Measurements from ENCODE around the gene GSTT4. TPM values are rescaled to one million over a fixed set of nuclear protein-coding genes. Genes with fewer than 3 reads are reported as not detected.
"Not testable (repeated sequence)": the region's sequence is repeated elsewhere in the genome, so short reads cannot be mapped to it uniquely, and the experiment has no call there.

The GSTT4 gene
- total RNA-seq, 3 donors from 2014 or later (not counting 1 experiment from before 2014, with no cell fraction given) = not detected

DNA sequence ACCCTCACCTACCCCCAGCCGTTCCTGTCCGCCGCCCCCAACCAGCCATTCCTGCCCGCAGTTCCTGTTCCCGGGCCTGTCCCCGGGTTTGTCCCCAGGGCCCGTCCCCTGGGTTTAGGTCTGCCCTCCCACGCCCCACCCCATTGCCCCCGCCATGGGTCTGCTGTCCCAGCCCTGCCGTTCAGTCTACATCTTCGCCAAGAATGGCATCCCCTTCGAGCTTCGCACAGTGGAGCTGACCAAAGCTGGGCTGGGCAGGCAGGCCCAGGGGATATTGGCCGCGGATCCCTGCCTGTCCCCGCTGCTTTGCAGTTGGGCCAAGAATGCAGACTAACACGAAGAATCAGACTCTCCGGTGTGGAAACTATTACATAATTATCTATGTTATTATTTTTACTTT is 55.5 kb downstream of the GSTT4 start:
- H3K27ac ChIP-seq (ENCODE audit: low read length); H3K36me3 ChIP-seq (ENCODE audit: control insufficient read depth, insufficient read depth, low read length); H3K9me3 Mint-ChIP-seq; DNase-seq; H3K9me3 ChIP-seq (ENCODE audit: control insufficient read depth, insufficient read depth, low read length); ATAC-seq; H3K36me3 Mint-ChIP-seq; H3K27me3 Mint-ChIP-seq (ENCODE audit: low read depth in 2 of 2); H3K4me1 Mint-ChIP-seq; H3K4me3 ChIP-seq (ENCODE audit: low read length); H3K4me3 Mint-ChIP-seq; H3K27me3 ChIP-seq (ENCODE audit: control insufficient read depth, insufficient read depth, low read length); H3K4me1 ChIP-seq (ENCODE audit: control insufficient read depth, insufficient read depth, low read length); H3K27ac Mint-ChIP-seq: not testable (repeated sequence)
- intact Hi-C loops (cut with micrococcal nuclease) = loop anchor here (10.0 kb wide), 1 partner anchor 575 kb away; no protein-coding TSS in a partner anchor
- 92% methylated on average over 15 of the region's 18 CpGs for WGBS (ENCODE audit: insufficient coverage)

Other genes with a start within 250 kb of the GSTT4 start
- not detected for gene C22orf15, start 242.5 kb downstream of the GSTT4 start, total RNA-seq
- gene CHCHD10, start 237.5 kb downstream of the GSTT4 start, total RNA-seq = 10 to 100 TPM in 2 of 3 donors, 1 to 10 TPM in 1; 9.3 to 22.5 (median 13.8) TPM
- 1 to 10 TPM in 1 of 3 donors, under 1 TPM in 2; 0.71 to 1.7 (median 0.91) TPM for gene MMP11, start 232.6 kb downstream of the GSTT4 start, total RNA-seq
- gene SMARCB1, start 218.5 kb downstream of the GSTT4 start, total RNA-seq = 10 to 100 TPM; 56.3 to 76.9 (median 69.8) TPM
- gene DERL3, start 166.4 kb downstream of the GSTT4 start, total RNA-seq = 10 to 100 TPM in 1 of 3 donors, 1 to 10 TPM in 1, under 1 TPM in 1; 0.88 to 24.5 (median 1.3) TPM
- 10 to 100 TPM in 2 of 3 donors, 1 to 10 TPM in 1; 9.2 to 14.1 (median 11.8) TPM for gene SLC2A11, start 147.6 kb downstream of the GSTT4 start, total RNA-seq
- 100 to 1,000 TPM; 115 to 182 (median 133) TPM for gene MIF, start 111.1 kb downstream of the GSTT4 start, total RNA-seq
- gene GSTT2B, start 44.3 kb downstream of the GSTT4 start, total RNA-seq = not detected
- 1 to 10 TPM in 1 of 3 donors, not detected in 2; 5.0 TPM for gene DDTL, start 38.6 kb downstream of the GSTT4 start, total RNA-seq
- 10 to 100 TPM; 60.2 to 64.3 (median 62.3) TPM for gene DDT, start 31.0 kb downstream of the GSTT4 start, total RNA-seq
- not detected for gene GSTT2, start 25.3 kb downstream of the GSTT4 start, total RNA-seq
- 100 to 1,000 TPM; 130 to 182 (median 161) TPM for gene CABIN1, start 5.9 kb upstream of the GSTT4 start, total RNA-seq
- gene SUSD2, start 176.0 kb upstream of the GSTT4 start, total RNA-seq = 1 to 10 TPM in 2 of 3 donors, under 1 TPM in 1; 0.75 to 1.7 (median 1.5) TPM
- gene GGT5, start 239.6 kb upstream of the GSTT4 start, total RNA-seq = not detected